Fibroblast of skin of scalp (primary cell): ENCODE data around the gene ERICH3. TPM values are rescaled to one million over a fixed set of nuclear protein-coding genes. Genes with fewer than 3 reads are reported as not detected.

Experiments used
- DNase-seq: peaks from one replicate; pipeline ENCODE4 v3.0.0-alpha.2; 2013
- polyA plus RNA-seq, 2 experiments: library from polyadenylated mRNA; unstranded; fragments of 120-200 nt; gene quantifications; one replicate each; pipeline ENCODE4 v1.2.1, GENCODE V29; 2013; ENCODE audit not compliant: insufficient read length in 2 of 2

Gene ERICH3, protein sequence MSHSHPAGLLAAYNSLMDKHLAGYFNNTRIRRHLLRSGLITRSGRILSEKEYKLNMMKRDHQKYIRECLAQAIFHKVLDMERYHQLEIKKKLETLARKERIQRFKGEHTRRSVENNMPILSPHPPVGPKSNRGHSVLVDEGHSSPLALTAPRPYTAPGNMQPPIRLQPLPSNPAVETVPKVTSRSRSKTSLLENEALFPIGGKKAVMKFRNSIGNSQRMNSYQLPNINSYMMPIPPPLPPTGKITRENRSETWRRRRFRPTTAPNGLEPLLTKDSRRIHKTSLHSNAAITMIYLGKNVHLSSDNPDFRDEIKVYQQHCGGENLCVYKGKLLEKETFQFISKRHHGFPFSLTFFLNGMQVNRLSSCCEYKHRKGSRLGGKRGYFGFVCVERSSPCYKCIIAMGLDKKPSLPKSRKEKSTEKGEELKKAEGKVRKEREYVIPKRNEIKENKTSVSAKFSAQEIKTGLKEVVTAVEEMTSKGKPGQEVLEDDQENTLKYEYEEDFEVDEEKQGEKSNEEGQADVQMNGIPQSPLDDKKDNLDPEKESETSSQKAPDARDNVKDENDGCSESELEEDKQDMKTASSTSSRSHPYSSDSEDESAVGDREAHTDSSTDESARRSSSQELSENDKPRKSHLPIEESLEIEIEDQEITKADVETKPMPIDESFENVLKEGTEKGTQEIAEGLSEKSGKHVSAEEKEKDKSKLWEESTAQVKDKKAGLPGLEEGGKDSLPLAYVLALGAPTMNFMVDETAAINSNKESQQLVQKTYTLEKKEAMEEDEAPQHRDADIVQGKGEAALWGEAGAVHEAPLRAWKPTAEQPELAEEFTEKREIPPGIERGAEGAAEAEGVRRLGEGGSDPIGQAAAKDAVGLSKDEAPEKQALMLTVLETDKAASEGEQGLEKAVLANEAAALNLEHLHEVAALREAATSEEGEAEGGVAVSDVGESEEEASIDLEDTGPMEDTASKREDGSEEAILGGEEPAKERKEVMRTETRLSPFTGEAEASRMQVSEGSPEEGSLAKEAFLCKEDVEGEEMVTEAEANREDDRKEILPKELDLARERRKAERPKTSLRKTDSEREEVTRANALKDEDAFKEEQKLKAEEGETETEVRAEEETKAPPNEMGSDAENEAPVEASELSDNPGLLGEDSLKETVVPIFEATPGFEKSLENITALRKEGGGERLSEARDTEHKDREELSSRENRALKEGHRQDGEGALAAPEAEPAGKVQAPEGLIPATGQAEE (N-terminal part only)
- not detected for polyA plus RNA-seq (2013, experiment 1 of 2; ENCODE audit: insufficient read length)
- 0.11 TPM for polyA plus RNA-seq (2013, experiment 2 of 2; ENCODE audit: insufficient read length)

DNA sequence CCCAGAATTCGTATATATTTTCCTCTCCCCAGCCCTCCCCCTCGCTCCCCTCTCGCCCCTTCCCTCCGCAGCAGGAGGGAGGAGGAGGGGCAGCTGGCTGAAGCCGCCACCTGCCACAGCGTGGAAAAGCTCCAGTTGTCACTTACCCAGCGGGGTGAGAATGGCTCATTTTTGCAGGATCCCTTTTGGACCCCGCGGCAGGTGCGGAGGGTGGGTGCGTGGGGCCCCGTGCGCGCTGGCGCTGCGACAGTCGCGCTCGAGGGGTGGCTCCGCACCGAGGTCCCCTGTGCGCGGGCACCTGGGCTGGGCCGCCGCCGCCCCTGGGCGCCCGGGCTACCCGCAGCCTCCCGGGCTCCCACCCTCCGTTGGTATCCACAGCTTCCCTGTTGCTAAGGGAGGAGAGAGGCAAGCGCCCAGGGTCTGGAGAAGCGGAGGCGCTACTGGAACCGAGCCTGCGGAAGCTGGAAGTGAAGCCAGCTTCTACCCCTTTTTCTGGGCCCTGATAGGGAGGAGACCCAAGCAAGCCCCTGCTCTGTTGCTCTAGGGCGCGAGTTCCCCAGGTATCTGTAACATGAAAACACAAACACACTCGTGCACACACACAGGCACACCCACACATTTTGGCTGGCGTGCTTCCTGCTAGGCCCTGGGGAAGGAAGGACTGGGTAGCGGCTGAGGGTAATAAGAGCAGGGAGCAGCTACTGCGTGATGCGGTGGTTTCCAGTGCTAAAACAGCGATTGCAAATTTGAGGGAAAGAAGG is at the start of gene ERICH3:
TSS of gene ERICH3 (minus strand) at position 442 of the 761 bp plus-strand sequence. CDS start at position 169, 273 bp downstream.
- DNase-seq: no peak

DNA sequence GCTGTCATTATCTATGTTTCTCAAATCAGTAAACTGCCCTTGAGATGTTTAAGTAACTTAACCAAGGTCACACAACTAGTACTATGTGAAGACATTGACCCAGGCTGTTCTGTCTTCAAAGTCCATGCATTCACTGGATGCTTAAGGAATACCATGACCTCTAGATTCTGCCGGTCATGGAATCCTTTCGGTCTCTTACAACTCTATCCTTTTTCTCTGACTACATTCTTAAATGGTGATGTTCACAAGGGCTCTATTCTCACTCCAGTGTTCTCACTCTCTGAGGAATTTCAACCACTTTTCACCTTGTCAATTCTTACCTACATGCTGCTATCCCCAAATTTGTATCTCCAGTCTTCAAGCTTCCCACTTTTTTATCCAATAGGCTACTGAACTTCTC is 44.0 kb upstream of the ERICH3 start:
- DNase-seq: no peak

DNA sequence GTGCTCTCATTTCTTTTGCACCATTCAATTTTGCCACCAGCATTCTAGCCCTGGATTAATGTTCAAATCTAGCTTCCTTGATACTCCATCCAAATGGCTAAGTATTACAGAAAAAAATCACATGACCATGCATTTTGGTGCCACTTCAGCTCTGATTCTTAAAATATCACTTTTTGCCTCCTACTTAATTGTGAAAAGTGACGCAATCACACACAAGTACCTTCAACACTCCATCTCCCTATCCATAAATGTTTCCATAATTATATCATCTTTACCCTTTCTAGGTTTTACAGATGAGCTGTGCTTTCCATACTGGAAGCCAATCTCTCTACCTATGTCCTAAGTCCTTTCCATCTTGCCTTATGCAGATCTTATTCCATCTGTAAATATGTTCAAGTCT is 43.2 kb upstream of the ERICH3 start:
- no peak for DNase-seq

DNA sequence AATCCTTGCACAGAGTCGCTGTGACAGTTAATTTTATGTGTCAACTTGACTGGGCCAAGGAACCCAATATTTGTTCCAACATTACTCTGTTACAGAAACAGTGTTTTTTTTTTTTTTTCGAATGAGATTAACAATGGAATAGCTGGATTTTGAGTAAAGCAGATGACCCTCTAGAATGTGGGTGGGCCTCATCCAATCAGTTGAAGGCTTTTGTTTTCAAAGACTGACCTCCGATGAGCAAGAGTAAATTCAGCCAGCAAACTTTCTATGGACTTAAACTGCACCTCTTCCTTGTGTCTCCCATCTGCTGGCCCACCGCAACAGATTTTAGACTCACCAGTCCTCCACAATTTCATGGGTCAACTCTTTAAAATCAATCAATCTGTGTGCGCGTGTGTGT is 42.2 kb upstream of the ERICH3 start:
- no peak for DNase-seq

DNA sequence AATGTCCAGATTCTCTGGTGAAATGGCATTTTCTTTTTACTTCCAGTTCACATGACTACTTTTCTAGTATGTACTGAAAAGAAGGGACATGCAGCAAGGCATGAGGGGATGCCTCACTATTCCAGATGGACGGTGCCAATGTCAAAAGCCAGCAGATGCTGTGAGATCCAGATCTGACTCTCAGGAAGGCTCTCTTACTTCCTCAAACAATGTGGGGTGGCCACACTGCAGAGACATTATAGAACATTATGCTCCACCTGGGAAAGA is 41.6 kb upstream of the ERICH3 start:
- no peak for DNase-seq

DNA sequence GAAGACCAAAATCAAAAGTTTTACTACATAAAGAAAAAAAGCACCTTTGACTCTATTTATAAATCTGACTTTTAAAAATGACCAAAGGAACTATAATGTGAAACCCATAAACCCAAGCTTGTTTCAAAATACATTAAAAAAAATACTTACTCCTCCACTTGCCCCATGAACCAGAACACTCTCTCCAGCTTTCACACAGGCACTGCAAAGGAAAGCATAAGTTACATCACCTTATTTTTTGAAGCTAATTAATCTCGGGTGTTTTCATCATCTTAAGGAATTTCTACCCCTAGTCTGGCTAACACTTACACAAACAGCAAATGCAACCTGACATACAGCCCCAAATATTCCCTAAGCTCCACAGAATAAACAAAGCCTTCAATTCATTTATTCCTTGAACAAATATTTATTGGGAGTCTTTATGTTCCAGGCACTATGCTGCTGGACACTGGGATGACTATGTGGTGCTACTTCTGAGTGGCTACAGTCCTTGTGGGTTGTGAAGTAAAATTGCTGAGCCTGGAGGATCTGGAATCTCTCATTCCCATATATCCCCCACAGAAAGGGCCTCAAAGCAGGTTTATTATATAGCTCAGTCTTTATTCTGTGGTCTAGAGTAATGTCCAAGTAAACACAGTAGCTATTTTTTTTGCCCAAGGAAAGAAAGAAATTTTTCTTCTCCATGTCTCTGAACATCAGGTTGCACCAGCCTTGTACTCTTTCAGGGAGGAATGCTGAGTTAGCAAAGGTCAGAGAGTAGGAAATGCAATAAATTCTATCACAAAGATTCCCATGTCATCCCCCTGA is 41.0 kb upstream of the ERICH3 start:
- DNase-seq: peak; percentile 27

DNA sequence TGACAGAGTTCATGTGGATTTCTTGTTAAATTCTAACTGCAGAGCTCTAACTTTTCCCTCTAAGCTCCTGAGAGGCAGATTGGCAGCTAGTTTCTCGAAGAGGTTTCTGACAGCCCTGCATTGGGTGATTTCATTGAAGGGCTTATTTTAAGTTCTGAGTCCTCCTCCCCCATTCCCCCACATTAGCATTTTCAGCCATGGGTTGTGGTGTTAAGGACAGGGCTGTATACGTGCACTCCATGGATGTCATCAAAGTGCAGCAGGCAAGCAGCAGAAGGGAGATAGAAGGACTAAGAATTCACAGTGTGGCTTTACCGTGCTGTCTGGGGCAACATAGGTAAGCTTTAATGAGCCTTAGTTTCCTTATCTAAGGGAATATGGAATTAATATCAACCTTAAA is 40.3 kb upstream of the ERICH3 start:
- DNase-seq: no peak

DNA sequence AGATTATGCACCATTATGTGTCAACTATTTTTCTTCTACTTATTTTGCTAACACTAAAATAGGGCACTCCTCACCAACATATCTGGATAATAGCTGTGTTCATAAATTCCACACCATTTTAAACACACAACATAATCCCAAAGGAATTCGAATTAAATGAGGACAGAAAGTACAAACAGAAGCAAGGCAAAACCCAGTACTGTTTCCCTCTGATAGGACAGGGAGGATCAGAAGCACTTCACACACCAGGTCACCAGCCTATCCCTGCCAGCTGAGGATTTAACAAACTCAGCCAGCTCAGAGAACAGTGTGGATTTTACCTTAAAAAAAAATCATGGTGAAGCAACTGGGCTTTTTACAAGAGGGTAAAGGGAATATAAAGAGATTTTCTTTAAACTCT is 39.3 kb upstream of the ERICH3 start:
- DNase-seq: peak; percentile 6

DNA sequence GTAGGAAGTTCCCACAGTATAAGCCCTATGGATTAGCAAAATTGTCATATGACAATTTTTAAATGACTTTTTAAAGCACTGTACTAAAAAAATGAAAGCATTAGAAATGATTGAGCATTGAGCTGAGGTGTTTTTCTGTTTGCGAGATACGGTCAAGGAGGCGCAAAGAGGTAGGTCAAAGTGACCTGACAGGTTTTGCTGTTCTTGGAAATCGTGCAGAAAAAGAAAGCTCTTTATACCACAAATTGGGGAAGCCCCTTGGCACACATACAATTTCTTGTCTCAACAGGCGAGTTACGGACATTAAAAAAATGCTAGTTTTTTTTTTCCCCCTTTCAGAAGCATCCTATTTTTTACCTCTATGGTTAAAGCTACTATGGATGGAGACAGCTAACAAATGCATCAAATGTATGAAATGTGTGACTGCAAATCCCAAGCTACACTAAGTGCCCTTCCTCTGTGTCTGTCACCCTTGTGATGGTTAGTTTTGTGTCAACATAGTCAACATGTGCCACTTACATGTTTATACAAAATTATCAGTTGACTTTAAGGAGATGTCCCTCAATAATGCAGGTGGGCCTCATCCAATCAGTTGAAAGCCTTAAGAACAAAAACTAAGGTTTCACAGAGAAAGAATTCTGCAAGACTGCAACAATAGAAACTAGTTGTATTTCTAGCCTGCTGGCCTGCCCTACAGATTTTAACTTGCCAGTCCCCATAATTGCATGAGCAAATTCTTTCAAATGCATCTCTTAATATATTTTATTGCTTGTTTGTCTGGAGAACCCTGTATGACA is 30.0 kb upstream of the ERICH3 start:
- no peak for DNase-seq

DNA sequence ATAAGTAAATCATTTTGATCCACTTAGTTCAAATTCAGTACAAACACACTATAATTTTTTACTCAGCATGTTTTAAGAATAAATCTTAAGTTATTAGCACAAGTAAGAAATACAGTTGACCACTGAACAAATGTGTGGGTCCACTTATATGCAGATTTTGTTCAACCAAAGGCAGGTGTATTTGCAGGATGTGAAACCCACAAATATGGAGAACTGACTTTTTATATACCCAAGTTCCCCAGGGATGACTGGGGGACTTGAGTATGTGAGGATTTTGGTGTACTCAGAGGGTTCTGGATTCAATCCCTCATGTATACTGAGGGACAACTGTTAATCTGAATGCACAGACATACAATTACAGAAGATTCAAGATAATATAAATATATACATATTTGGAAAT is 25.7 kb upstream of the ERICH3 start:
- DNase-seq: no peak

DNA sequence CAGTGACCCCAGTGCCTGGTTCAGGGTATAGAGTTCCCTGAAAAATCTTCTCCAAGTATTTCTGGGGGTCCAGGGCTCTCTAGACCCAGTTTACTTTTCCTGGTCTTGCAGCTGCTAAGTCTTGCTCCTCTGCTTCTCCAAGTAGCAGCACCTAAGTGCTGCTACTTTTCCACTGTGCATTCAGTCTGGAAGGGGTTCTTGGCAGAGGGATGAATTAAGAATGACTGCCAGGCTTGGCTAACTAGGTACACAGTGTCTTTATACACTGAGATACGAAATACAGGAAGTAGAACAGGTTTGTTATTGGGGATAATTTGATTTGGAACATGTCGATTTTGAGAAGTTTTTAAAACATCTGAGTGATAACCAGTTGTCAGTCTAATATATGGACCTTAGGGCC is 24.2 kb upstream of the ERICH3 start:
- no peak for DNase-seq

DNA sequence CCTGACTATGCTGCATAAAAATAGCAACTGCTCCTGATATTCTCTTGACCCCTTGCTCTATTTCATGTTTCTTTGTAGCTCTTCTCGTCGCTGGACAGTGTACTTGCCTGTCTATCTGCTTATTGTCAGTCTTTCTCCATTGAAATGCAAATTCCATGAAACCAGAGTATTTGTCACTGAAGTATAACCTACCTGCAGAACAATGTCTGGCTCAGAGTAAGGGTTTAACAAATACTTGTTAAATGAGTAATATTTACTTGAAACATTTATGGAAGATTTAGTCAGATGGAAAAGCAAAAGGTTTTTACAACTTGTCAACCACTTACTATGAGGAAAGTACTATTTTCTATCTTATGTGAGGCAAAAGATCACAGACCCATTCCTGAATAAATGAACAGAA is 19.9 kb upstream of the ERICH3 start:
- no peak for DNase-seq

DNA sequence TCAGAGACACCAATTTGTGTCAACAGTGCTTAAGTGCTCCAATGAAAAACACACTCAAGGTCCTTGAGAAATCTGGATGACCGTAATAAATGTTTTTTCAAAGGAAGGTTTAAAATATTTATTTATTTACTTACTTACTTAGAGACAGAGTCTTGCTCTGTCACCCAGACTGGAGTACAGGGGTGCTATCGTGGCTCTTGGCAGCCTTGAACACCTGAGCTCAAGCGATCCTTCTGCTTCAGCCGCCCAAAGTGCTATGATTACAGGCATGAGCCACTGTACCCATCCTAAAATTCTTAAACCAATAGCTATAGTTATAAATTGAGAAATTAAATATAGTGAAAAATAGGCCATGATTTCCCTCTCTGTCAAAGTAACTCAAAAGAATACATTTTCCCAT is 17.3 kb upstream of the ERICH3 start:
- DNase-seq: no peak

DNA sequence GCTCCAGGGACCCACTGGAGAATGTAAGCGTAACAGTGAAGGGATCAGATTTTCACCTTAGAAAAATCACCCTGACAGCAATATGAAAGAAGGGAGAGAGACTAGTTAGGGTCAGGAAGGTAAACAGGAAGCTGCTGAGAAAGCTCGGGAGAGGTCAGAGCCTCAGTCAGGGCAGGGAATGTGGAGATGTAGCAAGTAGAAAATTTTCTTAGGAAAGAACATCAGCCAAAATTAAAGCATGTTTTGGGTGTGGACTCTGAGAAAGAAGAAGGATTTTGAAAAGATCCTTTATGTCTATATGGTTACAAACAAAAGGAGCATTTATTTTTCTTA is 16.7 kb upstream of the ERICH3 start:
- DNase-seq: no peak

DNA sequence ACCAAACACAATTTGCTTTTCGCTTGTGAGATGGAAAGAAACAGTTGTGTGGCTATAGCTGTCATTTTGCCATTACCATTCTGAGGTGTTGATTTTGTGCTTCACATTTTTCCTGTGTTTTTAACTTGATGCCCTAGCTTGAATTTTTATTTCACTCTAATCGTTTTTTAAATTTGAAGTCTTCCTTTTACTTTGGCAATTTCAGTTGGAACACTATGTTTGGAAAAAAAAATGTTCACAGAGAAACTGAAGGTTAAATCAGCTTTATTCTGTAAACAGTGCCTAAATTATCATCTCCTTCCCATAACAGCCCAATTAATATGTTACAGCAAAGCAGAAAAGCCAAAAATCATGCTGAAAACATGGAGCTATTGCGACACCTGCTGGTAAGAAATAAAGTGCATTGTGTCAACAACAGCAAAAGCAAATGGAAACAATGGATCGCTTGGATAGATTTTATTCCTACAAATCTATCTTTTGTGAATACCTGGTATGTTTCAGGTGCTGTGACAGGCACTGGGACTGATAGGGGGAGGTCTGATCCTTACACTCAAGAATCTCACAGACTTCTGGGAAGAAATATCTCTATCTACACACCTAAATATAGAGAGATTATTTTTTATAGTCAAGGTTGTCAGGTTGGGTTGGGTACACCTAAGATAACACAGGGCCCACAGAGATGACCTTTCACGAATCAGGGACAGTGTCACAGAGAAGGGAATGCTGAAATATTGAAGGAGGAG is 16.2 kb upstream of the ERICH3 start:
- DNase-seq: peak; percentile 63

DNA sequence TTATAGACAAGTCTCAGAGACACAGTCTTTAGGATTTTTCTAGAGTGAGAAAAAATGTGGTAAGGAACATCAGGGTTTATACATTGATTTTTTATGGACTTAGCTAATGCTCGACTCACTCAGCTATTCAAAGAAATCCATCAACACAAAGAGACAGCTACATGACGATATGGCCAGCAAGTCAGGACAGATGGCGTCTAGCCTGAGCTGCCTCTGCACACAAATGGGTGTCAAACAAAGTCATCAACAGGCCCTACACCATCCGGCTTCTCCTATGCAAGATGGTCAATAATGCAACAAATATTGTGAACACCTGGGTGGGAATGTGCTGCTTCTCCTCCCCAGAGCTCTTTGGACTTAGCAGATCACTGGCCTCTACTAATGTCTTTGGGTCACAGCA is 13.3 kb upstream of the ERICH3 start:
- DNase-seq: no peak

DNA sequence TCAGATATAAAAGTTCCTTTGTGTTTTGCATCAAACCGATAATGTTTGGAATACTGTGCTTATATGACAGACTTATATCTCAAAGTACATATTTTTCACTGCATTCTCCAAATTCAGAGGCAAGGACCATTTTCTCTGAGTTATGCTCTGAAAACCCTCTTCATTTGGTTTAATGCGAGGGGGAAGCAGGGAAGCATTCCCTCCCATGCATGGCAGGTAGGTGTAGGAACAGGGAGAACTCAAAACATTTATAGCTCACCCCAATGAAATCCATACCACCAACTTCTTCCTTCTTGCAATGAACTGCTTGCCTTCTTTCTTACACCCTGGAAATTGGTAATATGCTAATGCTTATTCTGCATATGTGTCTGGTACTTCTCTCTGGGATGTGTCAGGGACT is 10.7 kb upstream of the ERICH3 start:
- DNase-seq: no peak

DNA sequence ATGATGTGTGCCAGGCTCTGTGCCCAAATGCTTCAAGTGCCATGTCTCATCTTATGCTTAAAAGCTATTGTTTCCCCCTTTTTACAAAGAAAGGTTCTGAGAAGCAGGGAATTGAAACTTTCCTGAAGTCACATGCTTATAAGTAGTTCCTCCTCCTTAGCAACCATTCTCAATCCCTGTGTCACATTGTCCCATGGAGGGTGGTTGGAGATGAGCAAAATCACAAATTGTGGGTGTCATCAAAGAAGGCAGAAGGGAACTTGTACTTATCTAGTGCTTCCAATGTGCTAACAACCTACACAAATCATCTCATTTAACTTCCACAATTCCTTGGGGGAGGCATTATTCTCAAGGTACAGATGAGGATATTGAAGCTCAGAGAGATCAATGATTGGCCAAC is 10.1 kb upstream of the ERICH3 start:
- no peak for DNase-seq

DNA sequence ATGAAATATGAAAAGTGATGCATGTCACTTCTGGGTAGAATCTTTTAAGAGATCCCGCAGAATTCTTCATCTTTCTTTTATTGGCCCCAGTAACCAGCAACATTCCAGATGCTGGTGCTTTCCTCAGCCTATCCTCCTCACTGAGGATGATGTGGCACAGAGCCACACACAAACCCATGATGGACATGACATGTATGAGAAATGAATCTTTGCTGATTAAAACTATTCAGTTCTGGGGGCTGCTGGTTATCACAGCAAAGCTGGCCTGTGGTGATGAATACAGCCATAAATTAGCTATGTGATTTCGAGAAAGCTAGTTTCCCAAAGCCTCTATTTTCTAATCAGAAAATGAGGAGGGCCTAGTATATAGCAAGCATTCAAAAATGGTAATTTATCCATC is 8.3 kb upstream of the ERICH3 start:
- no peak for DNase-seq

DNA sequence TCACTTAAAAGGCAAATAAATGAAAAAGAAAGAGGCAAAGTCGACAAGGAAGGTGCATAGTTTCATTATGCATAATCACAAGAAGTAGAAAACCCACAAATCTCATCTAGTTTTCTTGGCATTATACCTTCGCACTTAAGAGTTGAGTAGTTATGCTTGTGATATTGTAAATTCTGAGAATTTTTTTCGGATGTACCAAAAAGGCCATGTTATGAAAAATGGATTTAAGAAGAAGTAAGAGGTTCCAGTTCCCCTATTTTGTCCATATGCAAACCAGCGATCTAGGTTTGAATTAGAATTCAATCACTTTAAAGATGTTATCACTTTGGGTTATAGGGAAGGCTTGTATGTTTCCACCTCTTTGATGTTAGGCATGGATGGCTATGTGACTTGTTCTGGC is 7.9 kb upstream of the ERICH3 start:
- DNase-seq: no peak
